ENCODE results near the gene BRIX1.

DNA sequence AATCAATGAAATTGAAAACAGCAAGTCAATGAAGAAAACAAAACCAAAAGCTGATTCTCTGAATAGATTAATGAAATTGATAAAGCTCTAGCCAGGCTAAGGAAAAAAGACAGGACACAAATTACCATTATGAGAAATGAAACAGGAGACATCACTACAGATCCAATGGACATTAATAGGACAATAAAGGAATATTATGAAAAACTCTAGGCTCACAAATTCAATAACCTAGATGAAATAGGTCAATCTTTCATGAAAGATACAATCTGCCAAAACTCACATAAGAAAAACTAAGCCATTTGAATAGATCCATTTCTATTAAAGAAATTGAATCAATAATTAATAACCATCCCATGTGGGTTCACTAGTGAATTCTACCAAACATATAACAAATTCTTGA is 39.2 kb upstream of the BRIX1 start:
- TF ChIP-seq, protein P1, sequence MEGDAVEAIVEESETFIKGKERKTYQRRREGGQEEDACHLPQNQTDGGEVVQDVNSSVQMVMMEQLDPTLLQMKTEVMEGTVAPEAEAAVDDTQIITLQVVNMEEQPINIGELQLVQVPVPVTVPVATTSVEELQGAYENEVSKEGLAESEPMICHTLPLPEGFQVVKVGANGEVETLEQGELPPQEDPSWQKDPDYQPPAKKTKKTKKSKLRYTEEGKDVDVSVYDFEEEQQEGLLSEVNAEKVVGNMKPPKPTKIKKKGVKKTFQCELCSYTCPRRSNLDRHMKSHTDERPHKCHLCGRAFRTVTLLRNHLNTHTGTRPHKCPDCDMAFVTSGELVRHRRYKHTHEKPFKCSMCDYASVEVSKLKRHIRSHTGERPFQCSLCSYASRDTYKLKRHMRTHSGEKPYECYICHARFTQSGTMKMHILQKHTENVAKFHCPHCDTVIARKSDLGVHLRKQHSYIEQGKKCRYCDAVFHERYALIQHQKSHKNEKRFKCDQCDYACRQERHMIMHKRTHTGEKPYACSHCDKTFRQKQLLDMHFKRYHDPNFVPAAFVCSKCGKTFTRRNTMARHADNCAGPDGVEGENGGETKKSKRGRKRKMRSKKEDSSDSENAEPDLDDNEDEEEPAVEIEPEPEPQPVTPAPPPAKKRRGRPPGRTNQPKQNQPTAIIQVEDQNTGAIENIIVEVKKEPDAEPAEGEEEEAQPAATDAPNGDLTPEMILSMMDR (IDR thresholded peaks at IDR 0.05; ENCODE audit: borderline replicate concordance, extremely low read depth, low read length, poor library complexity, severe bottlenecking): no peak
- no peak for TF ChIP-seq EZH2 (IDR thresholded peaks at IDR 0.05; ENCODE audit: borderline replicate concordance, low read depth, low read length, severe bottlenecking)

All from DND-41 (cell line).